HTERT RPE-1 (cell line): ENCODE results near the gene PDLIM1.

Experiments used
- in situ Hi-C: fragments of 300-500 bp; cut with MboI; formaldehyde crosslinking; loops from 4 replicates; pipeline ENCODE4 v1.14.3; 2020; ENCODE audit warnings: low sequenced_read_pairs

PDLIM1 gene, protein sequence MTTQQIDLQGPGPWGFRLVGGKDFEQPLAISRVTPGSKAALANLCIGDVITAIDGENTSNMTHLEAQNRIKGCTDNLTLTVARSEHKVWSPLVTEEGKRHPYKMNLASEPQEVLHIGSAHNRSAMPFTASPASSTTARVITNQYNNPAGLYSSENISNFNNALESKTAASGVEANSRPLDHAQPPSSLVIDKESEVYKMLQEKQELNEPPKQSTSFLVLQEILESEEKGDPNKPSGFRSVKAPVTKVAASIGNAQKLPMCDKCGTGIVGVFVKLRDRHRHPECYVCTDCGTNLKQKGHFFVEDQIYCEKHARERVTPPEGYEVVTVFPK

DNA sequence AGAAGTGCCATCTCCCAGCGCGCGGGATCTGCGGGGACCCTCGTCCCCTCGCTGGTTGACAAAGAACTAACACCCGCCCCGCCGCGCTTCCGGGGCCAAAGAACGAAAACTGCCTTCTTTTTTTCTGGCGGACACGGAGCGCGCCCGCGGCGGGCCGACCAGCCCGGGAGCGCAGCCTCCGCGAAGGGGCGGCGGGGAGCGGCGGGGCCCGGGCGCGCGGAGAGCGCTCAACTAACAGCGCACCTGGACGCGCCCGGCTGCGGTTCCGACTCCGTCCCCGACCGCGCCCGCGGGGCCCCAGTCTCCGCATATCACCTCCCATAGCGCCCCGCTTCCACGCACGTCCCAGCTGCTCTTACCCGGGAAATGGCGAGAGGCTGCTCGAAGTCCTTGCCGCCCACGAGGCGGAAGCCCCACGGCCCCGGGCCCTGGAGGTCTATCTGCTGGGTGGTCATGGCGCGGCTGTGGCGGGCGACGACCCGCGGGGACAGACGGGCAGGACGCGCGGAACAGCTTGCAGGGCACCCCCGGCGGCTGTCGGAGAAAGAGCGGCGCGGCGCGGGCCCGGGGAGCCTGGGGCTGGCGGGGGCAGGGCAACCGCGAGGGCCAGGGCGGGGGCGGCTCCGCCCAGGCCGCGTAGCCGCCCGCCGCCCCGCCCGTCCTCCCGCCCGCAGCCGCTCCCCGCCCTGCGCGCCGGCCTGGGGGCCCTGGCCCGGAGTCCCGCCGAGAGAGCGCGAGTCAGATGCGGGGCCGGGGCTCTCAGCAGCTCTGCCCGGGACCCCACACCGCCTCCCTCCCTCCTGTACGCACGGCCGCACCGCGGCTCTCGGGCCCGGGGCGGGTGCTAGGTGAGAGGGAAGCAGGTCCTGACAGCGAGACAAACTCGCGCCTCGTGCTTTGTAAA is at the start of gene PDLIM1:
PDLIM1 (minus strand) TSS at position 543 of the 904 bp plus-strand sequence; CDS start at position 455, 88 bp downstream.
- in situ Hi-C loops: no loop called here

DNA sequence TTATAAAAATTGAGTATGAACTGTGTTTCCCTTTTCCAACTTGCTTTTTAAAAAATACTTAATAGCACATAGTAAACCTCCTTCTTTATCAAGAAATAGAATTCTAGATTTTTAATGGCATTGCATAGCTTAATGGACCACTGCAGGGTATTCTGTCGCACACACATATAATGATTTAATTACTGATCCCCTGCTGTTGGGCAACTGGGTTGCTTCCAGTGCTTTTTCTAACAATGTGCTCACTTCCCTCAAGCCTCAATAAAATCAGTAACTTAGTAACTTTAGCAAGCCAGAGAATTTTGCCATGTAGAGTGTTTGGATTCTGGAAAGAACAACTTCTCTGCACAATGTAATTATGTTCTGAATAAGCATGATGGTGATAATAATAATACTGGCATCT is 49.1 kb upstream of the PDLIM1 start:
- in situ Hi-C loops: no loop called here

DNA sequence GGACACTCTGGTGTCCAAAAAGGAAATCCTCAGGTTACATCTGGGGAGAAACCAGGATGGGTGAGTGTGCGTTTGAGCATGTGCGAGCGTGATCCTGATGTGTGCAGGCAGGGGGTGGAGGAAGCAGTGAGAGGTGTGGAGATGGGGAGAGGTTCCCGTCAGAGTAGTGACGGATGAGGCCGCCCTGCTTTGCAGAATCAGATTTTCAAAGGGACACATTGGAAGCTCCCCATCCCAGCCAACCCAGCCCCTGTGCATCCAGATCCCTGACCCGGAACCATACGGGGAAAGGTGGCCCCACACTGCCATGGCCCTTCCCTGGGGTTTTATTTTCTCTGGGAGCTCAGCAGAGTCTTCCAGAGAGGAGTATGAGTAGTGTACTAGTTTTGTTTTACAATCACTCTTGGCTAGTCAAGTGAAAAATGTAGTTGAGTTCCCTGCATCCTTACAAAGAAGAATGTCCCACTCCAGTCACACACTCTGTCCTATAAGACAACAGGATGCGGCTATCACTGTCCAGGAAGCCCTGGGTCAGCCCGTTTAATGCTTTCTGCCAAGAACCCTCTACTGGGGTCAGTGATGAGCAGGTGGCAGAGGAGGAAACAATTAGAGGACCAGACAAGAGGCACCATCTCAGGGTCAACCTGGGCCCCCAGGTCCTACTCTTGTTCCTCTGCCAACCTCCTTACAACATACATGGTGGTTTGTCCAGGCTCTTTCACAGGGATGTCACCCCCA is 46.8 kb upstream of the PDLIM1 start:
- in situ Hi-C loops: no loop called here

DNA sequence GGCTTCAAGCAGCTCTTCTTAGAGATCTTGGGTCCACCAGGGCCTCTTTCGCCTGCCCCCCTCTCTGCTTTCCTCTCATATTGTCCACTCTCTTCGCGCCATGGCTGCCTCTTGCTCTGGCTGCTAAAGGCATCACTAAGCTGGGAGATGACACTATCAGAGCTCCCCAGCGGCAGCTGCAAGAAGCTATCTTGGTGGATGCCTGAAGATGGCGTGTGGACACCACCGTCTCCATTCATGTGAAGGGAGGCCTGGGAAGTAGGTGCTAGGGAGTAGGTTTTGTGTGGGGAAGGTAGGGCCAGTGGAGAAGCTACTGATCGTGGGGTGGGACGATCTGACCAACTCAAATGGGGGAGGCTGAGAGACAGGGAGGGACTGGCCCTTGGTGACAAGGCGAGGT is 45.9 kb upstream of the PDLIM1 start:
- in situ Hi-C loops: no loop called here

DNA sequence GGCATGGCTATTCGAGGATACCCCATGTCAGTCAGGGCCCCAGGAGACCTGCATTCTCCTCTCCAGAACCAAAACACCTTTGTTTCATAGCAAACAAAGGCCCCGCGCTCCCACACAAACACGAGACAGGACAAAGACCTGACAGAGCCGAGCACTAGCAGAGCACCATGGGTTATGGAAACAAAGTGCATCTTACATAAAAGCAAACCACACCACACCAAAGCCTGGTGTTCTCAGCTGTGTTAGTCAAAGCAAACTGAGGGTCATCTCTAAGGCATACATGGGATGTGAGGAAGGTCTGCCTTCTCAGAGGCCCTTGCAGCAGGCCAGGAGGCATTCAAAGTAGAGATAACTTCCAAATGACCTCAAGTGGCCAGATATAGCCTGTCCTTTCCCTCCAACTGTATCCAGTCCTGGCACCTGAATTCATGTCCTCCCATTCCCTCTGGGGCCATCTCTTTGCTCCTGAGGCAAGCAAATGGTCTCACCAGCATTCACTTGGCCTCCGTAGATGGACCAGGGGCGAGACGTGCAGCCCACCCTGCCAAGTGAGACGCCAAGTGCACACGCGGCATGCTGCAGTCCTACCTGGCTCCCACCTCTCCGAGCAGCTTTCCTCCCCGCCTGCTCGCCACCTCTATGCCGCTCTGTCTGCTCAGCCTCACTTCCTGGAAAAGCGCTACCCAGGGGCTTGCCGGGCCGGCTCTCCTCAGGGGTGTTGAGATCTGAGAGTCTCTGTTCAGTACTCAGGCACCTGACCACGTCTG is 45.3 kb upstream of the PDLIM1 start:
- in situ Hi-C loops: no loop called here

DNA sequence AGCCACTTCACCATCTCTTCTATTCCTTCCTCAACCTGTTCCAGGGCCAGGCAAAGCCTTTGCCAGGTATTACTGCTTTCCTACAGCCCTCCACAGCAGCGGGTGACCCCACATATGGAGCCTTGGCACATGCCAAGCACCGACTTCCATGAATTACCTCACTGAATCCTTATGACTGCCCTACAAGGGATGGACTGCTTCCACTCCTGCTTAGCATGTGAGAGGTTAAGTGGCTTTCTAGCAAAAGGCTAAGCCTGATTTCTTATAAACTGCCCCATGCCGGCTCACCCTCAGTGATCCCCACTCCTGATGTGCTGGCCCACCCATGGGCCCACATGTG is 44.0 kb upstream of the PDLIM1 start:
- in situ Hi-C loops: no loop called here

DNA sequence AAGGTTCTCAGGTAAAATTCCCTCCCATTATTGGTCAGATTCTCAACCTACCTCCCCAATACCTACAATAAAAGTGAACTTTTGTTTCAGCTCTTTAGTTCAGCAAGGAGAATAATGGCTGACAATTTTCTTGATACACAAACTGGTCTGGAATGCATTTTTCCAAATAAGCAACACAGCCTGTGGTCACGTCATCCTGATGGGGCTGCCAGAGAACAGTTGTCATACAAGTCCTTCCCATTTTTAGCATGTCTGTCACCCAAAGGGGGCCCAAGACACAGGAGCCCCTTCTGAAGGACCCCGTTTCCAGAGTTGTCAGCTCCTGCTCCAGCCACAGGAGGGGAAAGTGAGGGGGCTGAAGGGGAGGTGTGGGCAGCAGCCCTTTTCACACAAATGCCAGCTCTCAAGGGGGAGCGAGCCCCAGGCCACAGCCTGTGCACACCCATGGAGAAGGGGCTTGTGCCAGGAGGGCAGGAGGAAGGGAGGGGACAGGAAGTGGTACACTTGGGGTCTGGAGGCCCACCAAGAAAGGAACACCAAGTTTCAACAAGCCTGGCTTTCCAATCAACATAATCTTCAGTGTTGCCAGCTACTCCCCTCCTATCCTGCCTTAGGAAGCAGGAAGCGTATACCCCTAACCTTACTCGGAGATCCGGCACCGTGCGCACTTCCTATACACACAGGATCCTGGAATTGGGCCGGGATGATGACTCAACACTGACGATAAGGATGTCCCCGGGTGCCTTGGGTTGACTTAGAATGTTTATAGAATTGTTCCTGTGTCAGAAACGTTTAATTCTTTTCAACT is 43.4 kb upstream of the PDLIM1 start:
- in situ Hi-C loops: no loop called here

DNA sequence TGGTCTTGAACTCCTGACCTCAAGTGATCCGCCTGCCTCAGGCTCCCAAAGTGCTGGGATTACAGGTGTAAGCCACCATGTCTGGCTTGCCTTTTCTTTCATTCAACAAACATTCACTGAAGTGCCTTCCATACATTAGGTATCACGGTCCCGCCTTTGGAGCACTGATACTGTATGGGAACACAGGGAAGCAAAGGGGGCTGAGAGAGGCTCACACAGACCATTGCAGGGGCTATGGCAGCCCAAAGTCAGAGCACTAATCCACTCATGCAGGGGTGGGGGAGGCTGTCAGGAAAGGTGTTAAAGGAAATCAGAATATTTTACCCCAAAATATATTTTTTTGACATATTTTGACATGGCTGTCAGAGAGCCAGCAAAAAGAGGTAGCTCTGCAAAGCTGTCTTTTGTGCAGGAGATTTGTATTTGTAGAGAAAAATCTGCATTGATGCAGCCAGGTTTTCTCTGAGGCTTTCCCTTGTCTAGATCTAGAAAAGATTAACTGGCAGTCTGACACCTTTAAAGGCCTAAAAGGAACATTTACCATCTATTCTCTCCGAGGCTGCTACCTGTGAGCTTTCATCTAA is 42.0 kb upstream of the PDLIM1 start:
- in situ Hi-C loops: no loop called here

DNA sequence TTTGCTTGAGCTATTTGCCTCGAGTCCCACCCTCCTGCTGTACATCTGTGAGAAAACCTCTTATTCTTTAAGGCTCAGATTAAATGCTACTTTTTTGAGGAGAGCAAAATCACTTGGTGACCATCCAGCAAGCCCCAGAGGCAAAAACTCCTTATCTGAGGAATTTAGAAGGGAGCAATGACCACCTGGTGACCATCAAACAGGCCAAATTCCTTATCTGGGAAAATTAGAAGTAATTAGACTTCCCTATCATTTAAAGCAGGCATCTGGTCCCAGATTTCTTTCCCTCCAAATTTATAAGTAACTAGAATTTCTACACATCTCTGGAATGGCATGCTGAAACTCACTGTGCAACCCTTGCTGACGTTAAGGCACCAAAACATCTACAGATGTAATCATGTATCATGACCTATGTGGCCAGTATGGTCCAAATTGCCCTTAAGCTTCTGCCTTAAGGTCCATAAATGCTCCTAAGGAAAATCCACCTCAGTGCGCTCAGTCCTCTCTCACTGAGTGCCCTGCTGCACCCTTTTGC is 40.9 kb upstream of the PDLIM1 start:
- in situ Hi-C loops: no loop called here

DNA sequence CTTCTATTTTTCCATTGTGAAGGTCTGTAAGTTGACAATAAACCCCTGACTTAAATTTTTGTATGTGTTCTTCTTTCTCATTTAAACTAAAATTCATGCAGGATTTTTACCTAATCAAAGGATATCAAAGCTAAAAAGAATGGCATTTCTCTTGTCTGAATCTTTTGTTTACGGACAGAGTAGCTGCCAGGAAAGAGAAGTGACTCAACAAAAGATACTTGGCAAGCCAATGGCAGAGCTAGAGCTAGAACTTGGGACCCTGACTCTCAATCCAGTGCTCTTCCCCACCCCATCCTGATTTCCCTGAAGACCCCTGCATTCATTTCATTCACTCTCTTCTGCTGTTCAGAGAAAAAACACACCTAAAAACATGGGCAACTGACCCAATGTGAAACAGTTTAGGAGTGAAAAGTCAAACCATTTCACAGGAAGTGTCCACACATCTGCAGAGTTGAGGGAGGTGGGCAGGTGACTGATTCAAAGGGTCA is 40.2 kb upstream of the PDLIM1 start:
- in situ Hi-C loops: no loop called here

DNA sequence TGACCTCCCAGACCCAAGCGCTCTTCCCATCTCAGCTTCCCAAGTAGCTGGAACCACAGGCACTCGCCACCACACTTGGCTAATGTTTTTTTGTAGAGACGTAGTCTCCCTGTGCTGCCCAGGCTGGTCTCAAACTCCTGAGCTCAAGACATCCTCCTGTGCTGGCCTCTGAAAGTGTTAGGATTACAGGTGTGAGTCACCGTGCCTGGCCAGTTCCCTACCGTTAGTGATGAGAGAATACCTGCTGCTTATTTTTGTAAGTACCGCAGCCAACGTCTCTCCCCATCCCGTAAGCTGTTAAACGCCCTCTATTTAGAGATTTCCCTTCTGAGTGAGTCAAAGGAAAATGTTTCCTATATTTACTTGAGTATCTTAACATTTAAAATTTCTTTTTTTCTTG is 38.5 kb upstream of the PDLIM1 start:
- in situ Hi-C loops: no loop called here

DNA sequence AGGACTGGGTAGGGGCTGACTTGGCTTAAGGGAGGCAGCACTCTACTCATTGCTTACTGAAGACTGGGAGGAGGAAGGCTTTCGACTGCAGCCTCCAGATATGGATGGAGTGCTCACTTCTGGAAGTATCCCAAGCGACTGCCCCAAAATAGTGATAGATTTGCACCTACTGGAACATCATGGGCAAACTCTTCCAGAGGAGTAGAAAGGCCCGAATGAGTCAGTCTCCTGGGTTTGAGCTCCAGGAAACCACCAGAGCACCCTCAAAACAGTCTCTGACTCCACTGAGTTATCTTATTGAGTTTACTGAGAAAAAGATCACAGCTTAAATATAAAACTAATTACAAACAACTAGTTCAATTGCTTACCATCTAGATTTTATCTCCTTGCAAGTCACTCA is 37.2 kb upstream of the PDLIM1 start:
- in situ Hi-C loops: no loop called here

DNA sequence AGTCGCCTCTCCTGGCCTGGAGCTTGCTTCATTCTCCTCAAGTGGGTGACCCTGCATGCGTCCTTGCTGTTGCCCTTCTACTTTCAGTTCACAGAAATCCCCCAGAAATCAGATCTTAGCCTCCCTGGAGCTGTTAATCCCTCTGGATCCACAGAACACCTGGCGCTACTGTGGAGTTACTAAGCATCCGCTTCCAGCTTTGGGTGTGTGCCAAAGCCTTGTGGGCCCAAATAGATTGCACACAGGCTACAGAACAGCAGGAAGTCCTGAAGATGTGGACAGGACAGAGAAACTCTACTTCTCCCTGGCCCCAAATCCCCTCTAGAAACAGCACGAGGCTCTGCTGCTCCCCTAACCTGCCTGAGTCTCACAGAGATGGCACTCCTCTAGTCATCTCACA is 36.6 kb upstream of the PDLIM1 start:
- in situ Hi-C loops: no loop called here

DNA sequence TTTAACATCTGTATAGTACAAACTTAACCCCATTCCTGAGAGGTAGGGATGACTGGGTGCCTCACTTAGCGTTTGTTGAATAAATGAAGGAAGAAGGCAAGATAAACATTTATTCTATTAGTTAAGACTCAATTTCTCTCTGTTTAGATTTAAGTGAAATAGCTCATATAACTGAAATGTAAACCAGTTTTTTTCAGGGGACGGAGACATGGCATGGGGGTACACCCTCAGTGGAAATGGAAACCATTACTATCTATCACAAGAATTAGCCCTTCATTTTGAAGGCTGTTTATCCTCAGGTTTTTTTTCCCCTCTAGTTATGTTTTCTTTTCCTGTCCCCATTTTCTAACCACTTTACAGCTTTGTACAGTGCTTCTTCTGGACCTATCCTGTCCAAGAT is 35.6 kb upstream of the PDLIM1 start:
- in situ Hi-C loops: no loop called here

DNA sequence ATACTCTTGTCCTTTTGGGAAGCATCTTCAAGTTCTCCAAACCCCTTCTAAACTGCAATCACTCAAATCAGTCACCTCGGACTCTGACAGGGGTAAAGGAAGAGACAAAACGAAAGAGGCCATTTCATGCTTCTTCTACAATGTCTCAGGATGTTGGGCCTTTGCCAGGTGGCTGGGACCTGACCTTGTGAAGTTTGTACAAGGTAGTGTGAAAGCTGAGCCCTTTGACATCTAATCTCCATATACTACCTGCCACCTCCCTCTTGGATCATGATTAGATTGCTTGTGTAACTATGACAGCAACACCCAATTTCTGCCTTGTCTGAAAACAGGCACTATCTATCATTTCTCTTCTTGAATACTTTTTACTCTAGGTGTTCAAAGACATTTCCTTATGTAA is 35.1 kb upstream of the PDLIM1 start:
- in situ Hi-C loops: no loop called here

DNA sequence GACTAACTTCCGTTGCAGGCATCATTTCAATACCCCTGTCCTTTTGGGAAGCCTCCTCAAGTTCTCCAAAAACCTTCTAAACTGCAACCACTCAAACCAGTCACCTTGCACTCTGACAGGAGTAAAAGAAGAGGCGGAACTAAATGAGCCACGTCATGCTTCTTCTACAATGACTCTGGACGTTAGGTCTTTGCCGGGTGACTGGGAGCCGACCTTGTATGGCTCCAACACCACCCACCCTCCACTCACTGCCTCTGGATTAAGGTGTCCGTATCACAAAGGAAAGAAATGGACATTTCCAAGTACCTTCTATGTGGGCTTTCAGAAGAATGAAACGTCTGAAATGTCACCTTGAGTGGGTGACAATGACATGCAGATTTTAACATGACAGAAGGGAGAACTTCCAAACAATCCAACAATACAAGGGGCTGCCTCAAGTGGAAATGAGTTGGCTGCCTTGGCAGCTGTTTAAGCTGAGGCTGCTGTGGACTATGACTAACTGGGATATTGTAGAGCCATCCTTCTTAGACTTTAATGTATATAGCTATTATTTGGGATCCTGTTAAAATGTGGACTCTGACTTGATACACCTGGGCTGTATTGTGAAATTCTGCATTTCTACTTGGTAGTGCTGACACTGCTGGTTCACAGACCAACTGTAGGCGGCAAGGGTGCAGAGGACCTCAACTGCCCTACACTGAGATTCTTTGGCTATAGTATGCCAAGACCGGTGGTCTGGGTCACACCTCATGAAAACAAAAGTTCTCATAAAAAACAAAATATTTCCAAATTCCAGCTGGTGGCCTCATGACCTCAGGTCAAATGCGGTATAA is 33.8 kb upstream of the PDLIM1 start:
- in situ Hi-C loops: no loop called here

DNA sequence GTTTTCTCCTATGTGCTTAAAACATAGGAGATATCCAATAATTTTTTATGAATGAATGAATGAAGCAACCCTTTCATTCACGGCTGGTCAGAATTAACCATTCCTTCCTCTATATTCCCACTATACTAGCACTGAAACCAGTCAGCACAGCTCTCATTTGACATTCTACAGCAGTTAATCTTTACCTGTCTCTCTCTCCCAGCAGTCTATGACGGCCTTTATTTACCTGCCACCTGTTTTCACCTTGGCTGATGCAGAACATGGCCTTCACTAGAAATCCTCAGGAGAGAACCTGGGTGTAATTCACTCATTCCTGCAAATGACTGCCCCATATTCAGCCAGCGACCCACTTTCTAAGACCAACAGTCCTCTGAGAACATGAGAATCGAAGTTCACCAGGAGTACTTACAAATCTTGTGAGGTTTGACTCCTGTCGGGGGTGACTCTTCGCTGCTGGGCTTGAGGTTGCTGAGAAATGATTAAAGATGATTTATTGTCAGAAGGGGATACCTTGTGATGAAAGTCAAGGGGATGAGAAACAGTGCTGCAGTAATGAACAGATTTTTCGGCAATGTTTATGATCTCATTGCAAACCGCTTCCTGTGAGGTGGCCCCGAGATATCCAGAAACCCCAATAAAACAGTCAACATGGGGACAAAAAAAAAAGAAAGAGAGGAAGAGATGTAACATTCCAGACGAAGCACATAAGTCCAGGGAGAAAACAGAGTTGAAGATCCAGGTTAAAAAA is 30.9 kb upstream of the PDLIM1 start:
- in situ Hi-C loops: no loop called here

DNA sequence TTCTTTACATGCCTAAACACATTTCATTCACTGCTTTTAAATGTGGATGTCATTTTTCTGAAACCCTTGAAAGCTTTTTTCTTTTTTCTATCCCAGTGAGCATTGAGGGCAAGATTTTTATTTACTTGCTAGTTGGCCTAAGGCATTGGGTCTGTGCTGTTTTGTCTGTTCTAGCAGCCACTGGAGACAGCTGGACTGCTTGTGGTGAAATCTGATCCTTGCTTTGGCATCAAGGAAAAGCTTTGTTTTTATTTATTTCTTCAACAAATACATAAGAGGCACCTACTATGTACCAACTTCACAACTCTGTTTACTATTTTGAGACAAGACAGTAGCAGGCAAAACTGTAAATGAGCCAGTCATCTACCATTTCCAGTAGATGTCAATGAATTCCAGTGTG is 28.4 kb upstream of the PDLIM1 start:
- in situ Hi-C loops: no loop called here
